ENCODE results near the gene CISD2. TPM values are rescaled to one million over a fixed set of nuclear protein-coding genes. Genes with fewer than 3 reads are reported as not detected.
"Not testable (repeated sequence)": the region's sequence is repeated elsewhere in the genome, so short reads cannot be mapped to it uniquely, and the experiment has no call there.

Gene CISD2
- total RNA-seq, 3 donors from 2014 or later (not counting 1 experiment from before 2014, with no cell fraction given) = 11.2 to 13.8 (median 13.5) TPM

DNA sequence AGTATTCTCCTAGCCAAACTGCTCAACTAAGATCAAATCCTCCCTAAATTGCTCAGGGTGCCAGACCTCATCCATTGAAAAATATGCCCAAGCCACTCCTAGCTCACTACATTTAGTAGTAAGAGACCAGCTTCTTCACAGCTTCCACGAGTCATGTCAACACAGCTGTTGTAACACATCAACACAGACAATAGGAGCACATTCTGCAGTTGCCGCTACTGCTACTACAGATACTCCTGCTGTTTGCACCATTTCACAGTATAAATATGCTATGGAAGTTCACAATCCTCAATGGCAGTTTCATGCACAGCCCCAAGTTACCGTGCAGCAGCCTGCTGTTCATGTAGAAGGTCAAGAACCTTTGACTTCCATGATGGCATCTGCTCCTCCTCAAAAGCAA, 28.8 kb downstream of the CISD2 start:
- H3K4me1 Mint-ChIP-seq; H3K4me3 Mint-ChIP-seq; intact Hi-C loops (cut with micrococcal nuclease): not testable (repeated sequence)

DNA sequence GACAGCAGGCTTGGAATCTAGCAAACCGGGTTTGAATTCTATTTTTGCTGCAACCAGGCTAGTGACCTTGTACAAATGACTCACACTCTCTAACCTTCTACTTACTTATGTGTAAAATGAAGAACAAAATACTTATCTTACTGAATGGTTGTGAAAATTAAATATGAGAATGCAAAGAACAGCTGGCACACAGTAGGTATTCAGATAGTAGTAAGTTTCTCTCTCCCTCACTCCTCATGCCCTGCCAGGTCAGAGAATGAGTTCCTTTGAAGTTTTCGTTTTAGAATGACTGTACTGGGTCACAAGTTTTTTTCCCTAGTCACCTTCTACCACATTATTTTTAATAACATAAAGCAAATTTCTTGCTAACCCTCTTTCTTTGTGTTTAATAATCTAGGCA, 33.0 kb downstream of the CISD2 start:
- Mint-ChIP-seq H3K4me1 (no peaks in the 10 kb centered on the region), H3K27me3 (ENCODE audit: low read depth in 2 of 2) (no peaks in the 10 kb centered on the region), H3K9me3 (no peaks in the 10 kb centered on the region), H3K36me3 (no peaks in the 10 kb centered on the region), H3K4me3 (no peak overlapping the region), H3K27ac (no peak overlapping the region)
- 75% methylated on average over 1 of the region's 2 CpGs for WGBS (ENCODE audit: insufficient coverage)
- H3K36me3 ChIP-seq (ENCODE audit: control insufficient read depth, insufficient read depth, low read length) = no peaks in the 10 kb centered on the region
- TF ChIP-seq, protein P1, sequence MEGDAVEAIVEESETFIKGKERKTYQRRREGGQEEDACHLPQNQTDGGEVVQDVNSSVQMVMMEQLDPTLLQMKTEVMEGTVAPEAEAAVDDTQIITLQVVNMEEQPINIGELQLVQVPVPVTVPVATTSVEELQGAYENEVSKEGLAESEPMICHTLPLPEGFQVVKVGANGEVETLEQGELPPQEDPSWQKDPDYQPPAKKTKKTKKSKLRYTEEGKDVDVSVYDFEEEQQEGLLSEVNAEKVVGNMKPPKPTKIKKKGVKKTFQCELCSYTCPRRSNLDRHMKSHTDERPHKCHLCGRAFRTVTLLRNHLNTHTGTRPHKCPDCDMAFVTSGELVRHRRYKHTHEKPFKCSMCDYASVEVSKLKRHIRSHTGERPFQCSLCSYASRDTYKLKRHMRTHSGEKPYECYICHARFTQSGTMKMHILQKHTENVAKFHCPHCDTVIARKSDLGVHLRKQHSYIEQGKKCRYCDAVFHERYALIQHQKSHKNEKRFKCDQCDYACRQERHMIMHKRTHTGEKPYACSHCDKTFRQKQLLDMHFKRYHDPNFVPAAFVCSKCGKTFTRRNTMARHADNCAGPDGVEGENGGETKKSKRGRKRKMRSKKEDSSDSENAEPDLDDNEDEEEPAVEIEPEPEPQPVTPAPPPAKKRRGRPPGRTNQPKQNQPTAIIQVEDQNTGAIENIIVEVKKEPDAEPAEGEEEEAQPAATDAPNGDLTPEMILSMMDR (IDR thresholded peaks at IDR 0.05) = no peak
- no peaks in the 10 kb centered on the region for H3K4me1 ChIP-seq (ENCODE audit: control insufficient read depth, insufficient read depth, low read length)
- no peak for ATAC-seq
- no peaks in the 10 kb centered on the region for H3K9me3 ChIP-seq (ENCODE audit: control insufficient read depth, insufficient read depth, low read length)
- DNase-seq = no peak
- no peak overlapping the region for H3K4me3 ChIP-seq (ENCODE audit: low read length)
- no peaks in the 10 kb centered on the region for H3K27me3 ChIP-seq (ENCODE audit: control insufficient read depth, insufficient read depth, low read length)
- intact Hi-C loops (cut with micrococcal nuclease) = no loop called here
- no peak overlapping the region for H3K27ac ChIP-seq (ENCODE audit: low read length)

More for the DNA sequence above, 28.8 kb downstream of the CISD2 start:
- H3K9me3 ChIP-seq (ENCODE audit: control insufficient read depth, insufficient read depth, low read length); H3K27ac ChIP-seq (ENCODE audit: low read length); H3K9me3 Mint-ChIP-seq; ATAC-seq; H3K27me3 ChIP-seq (ENCODE audit: control insufficient read depth, insufficient read depth, low read length); DNase-seq; H3K4me3 ChIP-seq (ENCODE audit: low read length); H3K4me1 ChIP-seq (ENCODE audit: control insufficient read depth, insufficient read depth, low read length); H3K36me3 ChIP-seq (ENCODE audit: control insufficient read depth, insufficient read depth, low read length); H3K27ac Mint-ChIP-seq; H3K27me3 Mint-ChIP-seq (ENCODE audit: low read depth in 2 of 2); H3K36me3 Mint-ChIP-seq: not testable (repeated sequence)
- WGBS (ENCODE audit: insufficient coverage) = 96% methylated on average over 2 of the region's 3 CpGs

DNA sequence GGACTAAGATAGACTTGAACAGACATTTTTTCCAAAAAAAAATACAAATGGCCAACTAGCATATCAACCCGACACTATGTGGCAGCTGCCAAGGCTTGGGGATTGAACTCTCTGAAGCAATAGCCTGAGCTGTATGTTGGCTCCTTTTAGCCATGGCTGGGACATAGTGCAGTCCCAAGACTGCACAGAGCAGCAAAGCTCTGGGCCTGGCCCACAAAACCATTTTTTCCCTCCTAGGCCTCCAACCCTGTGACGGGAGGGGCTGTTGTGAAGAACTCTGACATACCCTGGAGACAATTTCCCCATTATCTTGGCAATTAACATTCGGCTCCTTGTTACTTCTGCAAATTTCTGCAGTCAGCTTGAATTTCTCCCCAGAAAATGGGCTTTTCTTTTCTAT, 50.1 kb downstream of the CISD2 start:
- no peaks in the 10 kb centered on the region for H3K36me3 ChIP-seq (ENCODE audit: control insufficient read depth, insufficient read depth, low read length)
- Mint-ChIP-seq H3K4me1 (no peaks in the 10 kb centered on the region), H3K4me3 (no peak overlapping the region), H3K9me3 (peaks cover 13 to 24% of the 10 kb centered on the region in 2 donors), H3K27ac (no peak overlapping the region), H3K27me3 (ENCODE audit: low read depth in 2 of 2) (no peaks in the 10 kb centered on the region), H3K36me3 (peaks cover 22% of the 10 kb centered on the region)
- intact Hi-C loops (cut with micrococcal nuclease) = no loop called here
- no peak overlapping the region for H3K27ac ChIP-seq (ENCODE audit: low read length)
- H3K4me1 ChIP-seq (ENCODE audit: control insufficient read depth, insufficient read depth, low read length) = no peaks in the 10 kb centered on the region
- no peak overlapping the region for H3K4me3 ChIP-seq (ENCODE audit: low read length)
- no peaks in the 10 kb centered on the region for H3K27me3 ChIP-seq (ENCODE audit: control insufficient read depth, insufficient read depth, low read length)
- 96% methylated on average over 3 of the region's 3 CpGs for WGBS (ENCODE audit: insufficient coverage)
- no peak for DNase-seq
- ATAC-seq = no peak
- TF ChIP-seq, protein P1 (IDR thresholded peaks at IDR 0.05) = no peak
- H3K9me3 ChIP-seq (ENCODE audit: control insufficient read depth, insufficient read depth, low read length) = no peaks in the 10 kb centered on the region

DNA sequence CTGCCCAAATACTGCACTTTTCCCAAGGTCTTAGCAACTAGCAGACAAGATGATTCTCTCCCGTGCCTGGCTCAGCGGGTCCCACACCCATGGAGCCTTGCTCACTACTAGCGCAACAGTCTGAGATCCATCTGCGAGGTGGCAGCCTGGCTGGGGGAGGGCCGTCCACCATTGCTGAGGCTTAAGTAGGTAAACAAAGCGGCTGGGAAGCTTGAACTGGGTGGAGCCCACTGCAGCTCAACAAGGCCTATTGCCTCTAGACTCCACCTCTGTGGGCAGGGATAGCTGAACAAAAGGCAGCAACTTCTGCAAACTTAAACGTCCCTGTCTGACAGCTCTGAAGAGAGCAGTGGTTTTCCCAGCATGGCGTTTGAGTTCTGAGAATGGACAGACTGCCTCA, 50.9 kb downstream of the CISD2 start:
- H3K27me3 ChIP-seq (ENCODE audit: control insufficient read depth, insufficient read depth, low read length); H3K27me3 Mint-ChIP-seq (ENCODE audit: low read depth in 2 of 2); H3K27ac Mint-ChIP-seq; H3K4me3 Mint-ChIP-seq; H3K4me1 Mint-ChIP-seq; intact Hi-C loops (cut with micrococcal nuclease); ATAC-seq; H3K9me3 ChIP-seq (ENCODE audit: control insufficient read depth, insufficient read depth, low read length); H3K4me3 ChIP-seq (ENCODE audit: low read length); DNase-seq; H3K36me3 ChIP-seq (ENCODE audit: control insufficient read depth, insufficient read depth, low read length); H3K4me1 ChIP-seq (ENCODE audit: control insufficient read depth, insufficient read depth, low read length); H3K27ac ChIP-seq (ENCODE audit: low read length): not testable (repeated sequence)
- H3K36me3 Mint-ChIP-seq = peaks cover 14% of the 10 kb centered on the region
- peaks cover 10 to 20% of the 10 kb centered on the region in 2 donors for H3K9me3 Mint-ChIP-seq
- 92% methylated on average over 8 of the region's 8 CpGs for WGBS (ENCODE audit: insufficient coverage)

DNA sequence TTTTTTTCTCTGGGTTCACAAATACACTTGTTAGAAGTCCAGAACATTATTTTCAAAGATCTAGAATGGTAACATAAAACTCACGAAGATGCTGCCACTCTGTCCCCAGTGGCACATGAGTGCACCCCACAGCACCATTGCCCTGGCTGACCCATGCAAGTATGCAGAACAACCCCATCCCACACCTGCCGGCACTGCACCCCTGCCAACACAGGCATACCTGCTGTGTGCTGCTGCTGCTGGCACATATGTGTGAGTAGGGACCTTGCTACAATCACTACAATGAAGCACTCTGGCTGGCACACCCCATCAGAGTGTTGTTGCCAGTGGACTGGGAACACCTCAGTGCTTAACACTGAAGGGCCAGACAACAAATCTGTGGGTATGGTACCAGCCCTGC, 66.9 kb downstream of the CISD2 start:
- Mint-ChIP-seq H3K9me3 (no peaks in the 10 kb centered on the region), H3K27ac (no peak overlapping the region), H3K4me3 (no peak overlapping the region), H3K4me1 (no peaks in the 10 kb centered on the region), H3K27me3 (ENCODE audit: low read depth in 2 of 2) (peaks cover 0 to 15% of the 10 kb centered on the region in 2 donors), H3K36me3 (peaks cover 4% of the 10 kb centered on the region)
- intact Hi-C loops (cut with micrococcal nuclease) = no loop called here
- TF ChIP-seq, protein P1 (IDR thresholded peaks at IDR 0.05) = no peak
- H3K4me1 ChIP-seq (ENCODE audit: control insufficient read depth, insufficient read depth, low read length) = no peaks in the 10 kb centered on the region
- no peaks in the 10 kb centered on the region for H3K27me3 ChIP-seq (ENCODE audit: control insufficient read depth, insufficient read depth, low read length)
- no peaks in the 10 kb centered on the region for H3K36me3 ChIP-seq (ENCODE audit: control insufficient read depth, insufficient read depth, low read length)
- H3K27ac ChIP-seq (ENCODE audit: low read length) = no peak overlapping the region
- ATAC-seq = no peak
- 47% methylated on average over 2 of the region's 2 CpGs for WGBS (ENCODE audit: insufficient coverage)
- H3K4me3 ChIP-seq (ENCODE audit: low read length) = no peak overlapping the region
- H3K9me3 ChIP-seq (ENCODE audit: control insufficient read depth, insufficient read depth, low read length) = no peaks in the 10 kb centered on the region
- no peak for DNase-seq

DNA sequence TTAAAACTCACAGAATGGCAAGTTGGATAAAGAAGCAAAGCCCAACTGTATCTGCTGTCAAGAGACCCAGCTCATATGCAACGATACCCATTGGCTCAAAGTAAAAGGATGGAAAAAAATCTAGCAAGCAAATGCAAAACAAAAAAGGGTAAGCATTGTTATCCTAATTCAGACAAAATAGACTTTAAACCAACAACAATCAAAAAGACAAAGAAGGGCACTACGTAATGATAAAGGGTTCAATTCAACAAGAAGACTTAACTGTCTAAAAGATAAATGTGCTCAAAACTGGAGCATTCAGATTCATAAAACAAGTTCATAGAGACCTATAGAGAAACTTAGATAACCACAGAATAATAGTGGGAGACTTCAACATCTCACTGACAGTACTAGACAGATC, 69.3 kb downstream of the CISD2 start:
- H3K27ac ChIP-seq (ENCODE audit: low read length); H3K27me3 ChIP-seq (ENCODE audit: control insufficient read depth, insufficient read depth, low read length); H3K9me3 Mint-ChIP-seq; H3K36me3 Mint-ChIP-seq; H3K36me3 ChIP-seq (ENCODE audit: control insufficient read depth, insufficient read depth, low read length); H3K4me3 Mint-ChIP-seq; H3K4me1 Mint-ChIP-seq; ATAC-seq; DNase-seq; intact Hi-C loops (cut with micrococcal nuclease); H3K4me1 ChIP-seq (ENCODE audit: control insufficient read depth, insufficient read depth, low read length); H3K27ac Mint-ChIP-seq; H3K4me3 ChIP-seq (ENCODE audit: low read length); H3K9me3 ChIP-seq (ENCODE audit: control insufficient read depth, insufficient read depth, low read length): not testable (repeated sequence)
- 93% methylated on average over 1 of the region's 2 CpGs for WGBS (ENCODE audit: insufficient coverage)
- H3K27me3 Mint-ChIP-seq (ENCODE audit: low read depth in 2 of 2) = peaks cover 0 to 25% of the 10 kb centered on the region in 2 donors

Data from natural killer cell (primary cell).